GM19467 (cell line): ENCODE results near the gene GTF2I.
"Not testable (repeated sequence)": the region's sequence is repeated elsewhere in the genome, so short reads cannot be mapped to it uniquely, and the experiment has no call there.

Experiments used
- ATAC-seq: cut with Tn5 transposase; IDR thresholded peaks from one replicate; pipeline ENCODE4 v1.9.1; 2021; ENCODE audit warnings: mild to moderate bottlenecking, moderate library complexity; ENCODE audit not compliant: unreplicated experiment

GTF2I gene

DNA sequence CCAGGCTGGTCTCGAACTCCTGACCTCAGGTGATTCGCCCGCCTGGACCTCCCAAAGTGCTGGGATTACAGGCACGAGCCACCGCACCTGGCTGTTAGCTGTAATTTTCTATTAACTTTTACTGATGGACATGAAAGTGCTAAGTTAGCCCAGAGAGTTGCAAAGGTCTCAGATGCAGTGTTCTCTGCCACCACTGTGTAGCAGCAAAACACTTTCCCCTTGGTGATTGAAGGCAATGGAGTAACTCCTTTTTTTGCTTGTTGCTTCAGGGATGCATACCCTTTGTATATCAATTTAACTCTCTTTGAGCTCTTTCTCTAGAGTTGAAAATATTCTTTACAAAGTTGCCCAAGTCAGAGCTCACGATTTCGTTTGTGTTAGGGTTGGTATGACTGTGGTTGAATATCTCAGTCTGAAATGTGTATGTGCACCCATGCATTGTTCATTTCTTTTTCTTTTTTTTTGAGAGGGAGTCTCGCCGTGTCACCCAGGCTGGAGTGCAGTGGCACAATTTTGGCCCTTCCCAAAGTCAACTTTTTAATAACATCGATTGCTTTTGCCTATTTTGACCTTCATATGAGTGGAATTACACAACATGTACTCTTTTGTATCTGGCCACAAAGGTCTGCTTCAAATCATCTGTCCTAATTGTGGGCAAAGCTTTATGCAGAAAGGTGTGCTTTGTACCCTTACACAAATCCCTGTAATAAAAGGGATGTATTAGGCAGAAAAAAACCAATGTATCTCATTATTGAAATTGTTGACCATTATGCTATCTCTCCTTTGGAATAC lies 52.6 kb downstream of the GTF2I start:
- no peak for ATAC-seq

DNA sequence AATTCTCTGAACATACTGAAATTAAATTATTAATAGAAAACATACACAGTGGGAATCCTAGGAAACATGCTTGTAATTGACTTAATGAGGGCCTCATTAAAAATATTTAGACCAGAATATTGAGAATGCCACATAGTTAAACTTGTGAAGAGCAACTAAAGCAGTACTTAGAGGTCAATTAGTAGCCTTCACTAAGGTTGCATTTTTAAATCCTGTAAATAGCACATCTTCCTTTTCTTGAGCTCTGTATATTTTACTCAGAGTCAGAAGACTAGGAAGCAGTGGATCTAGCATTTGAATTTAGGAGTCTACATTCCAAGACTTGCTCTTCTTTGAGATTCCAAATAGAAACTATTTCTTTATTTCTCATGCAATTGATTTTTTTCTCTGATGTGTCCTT lies 56.0 kb downstream of the GTF2I start:
- ATAC-seq, result no peak

DNA sequence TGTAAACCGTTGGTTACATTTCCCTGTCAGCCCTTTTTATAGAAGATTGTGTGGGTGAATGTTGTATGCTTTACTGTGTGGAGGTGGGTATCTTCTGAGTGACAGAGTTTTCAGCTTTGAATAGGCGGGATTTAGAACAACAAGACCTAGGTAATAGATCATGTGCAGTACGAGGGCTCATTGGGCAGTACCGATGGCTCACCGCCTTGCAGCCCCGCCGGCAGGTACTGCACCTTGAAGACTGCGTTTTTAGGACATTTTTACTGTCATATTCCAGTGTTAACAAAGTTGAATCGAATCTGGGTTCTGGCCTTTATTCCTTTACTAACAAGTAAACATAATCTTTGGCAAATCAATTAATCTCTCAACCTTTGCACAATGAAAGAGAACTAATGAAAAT lies 60.4 kb downstream of the GTF2I start:
- no peak for ATAC-seq

DNA sequence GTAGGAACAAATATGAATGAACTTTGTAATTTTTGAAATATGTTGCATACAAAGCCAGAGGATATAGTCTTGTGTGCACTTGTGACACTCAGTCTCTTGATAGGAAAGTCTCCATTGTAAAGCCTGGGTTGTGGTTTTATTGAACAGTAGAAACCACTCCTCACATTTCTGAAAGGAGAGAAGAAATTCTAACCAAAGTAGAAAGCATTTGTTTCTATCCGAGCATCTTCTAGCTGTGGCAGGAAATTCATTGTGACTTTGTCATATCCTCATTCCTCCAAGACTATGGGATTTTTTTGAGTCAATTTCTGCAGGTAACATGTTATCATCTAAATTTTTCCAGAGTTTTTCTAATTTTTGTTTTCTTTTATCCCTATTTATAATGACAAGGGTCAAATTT lies 60.8 kb downstream of the GTF2I start:
- ATAC-seq, result no peak

DNA sequence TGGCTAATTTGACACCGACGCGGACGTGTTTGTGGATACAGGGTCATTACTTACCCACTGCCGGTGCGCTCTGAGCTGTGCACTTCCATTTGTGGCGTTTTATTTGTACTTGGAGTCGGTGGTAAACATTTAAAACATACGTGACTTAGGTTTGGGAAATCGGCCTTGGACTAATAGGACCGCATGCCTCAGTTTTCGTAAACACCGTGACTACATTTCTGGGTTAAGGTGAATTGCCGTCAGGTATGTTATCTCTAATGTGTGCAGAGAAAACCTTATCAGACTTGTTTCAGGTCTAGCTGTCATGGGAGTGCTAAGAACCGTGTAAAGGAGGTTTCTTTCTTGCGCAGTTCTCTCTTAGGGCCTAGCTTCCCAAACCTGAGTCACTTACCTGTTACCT lies 64.6 kb downstream of the GTF2I start:
- no peak for ATAC-seq

DNA sequence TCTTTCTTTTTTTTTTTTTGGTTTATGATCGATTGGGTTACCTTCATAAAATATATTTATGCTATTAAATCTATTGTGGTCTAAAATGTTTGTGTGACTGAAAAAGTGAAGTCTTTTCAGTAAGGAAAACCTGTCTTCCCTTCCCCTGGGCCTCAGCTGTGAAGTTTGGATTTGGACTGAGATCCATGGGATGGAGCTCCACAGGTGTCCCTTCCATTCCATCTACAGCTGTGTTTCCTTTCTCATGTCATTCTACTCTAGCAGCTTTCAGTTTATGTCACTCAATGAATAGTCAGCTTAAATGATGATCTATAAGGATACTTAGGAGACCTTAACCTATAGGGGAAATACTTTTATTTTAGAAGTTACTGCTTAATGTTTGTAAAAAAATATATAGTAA lies 68.3 kb downstream of the GTF2I start:
- ATAC-seq, result no peak

DNA sequence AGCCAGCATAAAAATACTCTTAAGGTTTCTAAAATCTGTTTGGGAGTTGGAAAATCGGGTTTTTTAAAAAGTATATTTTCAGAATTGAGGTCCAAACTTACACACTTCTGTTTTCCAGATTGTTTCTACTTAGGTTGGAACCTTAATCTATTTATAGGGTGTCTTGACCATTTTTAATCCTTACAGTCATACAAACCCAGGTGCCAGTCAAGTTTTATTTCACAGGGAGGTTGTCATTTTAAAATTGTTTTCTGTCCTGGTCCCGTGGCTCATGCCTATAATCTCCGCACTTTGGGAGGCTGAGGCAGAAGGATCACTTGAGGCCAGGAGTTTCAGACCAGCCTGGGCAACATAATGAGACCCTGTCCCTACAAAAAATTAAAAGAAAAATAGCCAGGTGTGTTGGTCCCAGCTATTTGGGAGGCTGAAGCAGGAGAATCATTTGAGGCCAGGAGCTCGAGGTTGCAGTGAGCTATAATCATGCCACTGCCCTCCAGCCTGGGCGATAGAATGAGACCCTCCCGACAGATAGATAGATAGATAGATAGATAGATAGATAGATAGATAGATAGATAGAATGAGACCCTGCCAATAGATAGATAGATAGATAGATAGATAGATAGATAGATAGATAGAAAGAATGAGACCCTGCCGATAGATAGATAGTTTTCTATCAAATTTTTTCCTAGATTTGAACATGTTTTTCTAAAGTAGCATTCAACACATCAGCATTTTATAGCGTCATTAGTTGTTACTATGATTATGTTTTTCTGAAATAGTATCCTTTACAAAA lies 69.0 kb downstream of the GTF2I start:
- ATAC-seq, result no peak

DNA sequence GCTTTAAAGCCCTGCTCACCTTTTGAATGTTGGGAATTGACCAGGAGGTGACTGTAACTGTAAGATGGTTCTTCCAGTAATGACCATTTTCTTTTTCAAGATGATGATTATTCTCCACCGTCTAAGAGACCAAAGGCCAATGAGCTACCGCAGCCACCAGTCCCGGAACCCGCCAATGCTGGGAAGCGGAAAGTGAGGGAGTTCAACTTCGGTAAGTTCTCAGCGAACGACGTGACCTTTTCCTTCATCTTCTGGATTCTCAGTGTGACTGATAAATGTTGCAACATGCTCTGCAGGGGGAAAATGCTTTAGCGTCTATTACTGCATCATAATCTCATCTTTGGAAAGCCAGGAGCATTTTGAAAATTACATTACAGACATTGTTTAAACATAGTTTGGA lies 71.2 kb downstream of the GTF2I start:
- ATAC-seq, result not testable (repeated sequence)

DNA sequence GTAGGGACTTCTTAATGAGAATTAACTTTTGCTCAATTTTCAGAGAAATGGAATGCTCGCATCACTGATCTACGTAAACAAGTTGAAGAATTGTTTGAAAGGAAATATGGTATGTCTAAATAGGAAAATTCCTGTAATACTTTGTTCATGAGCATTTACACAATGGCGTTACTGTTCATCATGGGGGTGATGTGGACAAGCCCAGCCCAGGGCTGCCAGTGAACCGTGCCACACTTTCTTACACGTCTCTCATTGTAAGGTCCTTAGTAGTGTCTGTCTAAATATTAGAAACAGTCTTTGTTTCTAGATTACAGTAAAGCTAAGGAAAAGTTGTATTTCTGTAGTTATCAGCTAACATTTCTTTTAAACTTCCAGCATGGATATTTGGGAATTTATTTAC lies 72.7 kb downstream of the GTF2I start:
- not testable (repeated sequence) for ATAC-seq

DNA sequence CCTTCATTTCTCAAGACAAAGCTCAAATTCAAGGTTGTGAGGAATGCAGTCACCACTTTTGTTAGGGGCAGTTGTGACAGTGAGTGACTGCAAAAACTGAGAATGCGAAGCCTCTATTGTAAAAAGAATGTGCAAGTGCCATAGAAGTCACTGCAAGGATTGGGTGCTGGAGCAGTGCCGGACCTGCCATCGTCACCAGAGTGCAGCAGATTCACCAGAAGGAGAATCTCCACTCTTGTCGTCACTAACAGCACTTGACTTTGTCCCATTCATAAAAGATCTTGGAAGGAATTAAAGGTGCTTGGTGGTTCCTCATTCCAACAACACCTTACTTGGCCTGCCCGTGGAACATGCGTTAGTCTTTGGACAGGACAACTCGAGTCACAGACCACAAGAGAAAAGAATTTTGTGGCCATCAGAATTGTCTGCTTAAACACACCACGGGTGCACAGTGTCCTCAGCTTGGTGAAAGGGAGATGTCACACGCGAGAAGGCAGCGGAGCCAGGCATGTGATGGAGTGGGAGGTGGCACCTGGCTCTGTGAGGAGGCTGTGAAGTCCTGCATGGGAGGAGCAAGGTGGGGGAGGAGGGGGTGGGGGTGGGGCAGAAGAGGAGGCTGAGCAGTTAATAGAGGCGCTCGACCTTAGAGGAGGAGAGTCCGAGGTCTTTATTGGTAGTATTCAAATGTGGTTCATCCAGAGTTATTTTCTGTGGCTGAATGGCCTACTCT lies 82.6 kb downstream of the GTF2I start:
- not testable (repeated sequence) for ATAC-seq

DNA sequence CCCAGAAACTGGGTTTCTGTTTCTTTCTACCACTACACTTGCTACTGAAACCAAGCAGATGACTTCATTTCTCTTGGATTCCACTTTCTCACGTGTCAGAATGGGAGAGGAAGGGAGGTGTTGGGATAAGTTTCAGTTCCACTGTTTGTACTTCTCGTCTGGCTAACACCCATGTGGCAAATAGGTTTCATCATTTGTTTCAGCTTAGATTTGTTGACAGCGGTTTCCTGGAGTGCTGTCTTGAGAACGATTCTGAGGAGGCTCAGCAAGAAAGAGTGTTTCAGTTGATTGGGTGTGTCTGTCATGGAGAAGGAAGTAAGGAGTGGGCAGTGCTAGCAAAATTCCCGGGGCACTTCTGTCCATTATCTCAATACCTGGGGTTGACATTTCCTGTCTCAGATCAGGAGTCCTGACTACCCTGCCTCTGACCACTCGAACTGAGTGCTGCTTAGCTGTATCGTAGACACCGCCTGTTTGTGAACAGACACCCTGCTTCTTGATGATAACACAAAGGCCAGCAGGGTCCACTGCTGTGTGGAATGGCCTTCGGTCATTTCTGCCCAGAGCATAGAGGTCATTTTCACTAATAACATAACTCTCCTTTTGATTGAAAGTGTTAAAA lies 86.5 kb downstream of the GTF2I start:
- ATAC-seq, result not testable (repeated sequence)

DNA sequence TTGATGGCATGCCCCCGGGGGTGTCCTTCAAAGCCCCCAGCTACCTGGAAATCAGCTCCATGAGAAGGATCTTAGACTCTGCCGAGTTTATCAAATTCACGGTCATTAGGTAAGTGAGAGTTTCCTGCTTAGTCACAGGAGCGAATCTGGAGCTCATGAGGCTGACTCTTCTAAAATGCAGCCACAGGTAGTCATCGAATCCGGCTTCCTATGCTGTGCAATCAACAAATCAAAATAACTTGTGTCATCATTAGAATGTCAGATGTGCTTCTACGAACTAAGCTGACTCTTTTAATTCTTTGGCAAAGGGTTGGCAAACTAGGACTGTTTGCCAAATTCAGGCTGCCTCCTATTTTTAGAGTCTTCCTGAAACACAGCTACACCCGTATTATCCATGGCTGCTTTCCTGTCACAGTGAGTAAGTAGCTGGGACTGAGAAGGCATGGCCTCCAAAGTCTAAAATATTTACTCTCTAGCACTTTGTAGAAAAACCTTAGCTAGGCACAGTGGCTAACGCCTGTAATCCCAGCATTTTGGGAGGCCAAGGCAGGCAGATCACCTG lies 96.5 kb downstream of the GTF2I start:
- ATAC-seq, result not testable (repeated sequence)

DNA sequence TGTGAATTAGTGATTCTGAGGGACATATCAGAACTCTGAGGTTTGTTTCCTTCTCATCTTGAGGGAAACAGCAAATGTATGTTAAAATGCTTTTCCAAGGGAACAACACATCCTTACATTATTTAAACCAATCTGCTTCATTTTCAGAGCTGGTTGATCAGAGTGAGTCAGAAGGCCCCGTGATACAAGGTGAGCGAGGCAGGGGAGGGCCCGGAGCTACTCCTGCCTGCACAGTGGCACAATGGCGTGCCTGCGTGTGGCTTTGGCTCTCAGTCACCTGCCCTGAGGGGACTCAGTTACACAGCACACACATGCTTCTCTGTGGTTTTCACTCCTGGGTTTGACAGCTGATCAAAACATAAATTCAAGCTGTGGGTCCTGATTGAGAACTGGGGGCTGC lies 99.2 kb downstream of the GTF2I start:
- ATAC-seq, result not testable (repeated sequence)

DNA sequence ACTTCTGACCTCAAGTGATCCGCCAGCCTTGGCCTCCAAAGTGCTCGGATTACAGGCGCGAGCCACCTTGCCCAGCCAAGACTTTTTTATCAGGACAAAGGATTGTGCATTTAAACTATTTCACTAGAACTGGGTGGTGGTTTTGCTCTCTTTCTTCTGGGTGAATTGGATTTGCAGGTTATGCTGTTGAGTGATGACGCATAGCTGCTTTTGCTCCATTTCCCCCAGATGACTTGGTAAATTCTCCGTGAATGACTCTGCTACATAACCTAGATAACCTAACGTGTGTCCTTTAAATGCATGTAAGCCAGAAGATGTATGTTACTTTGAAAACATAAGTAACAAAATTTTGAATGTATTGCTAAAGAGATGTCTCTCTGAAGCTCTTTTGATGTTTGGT lies 100.8 kb downstream of the GTF2I start:
- not testable (repeated sequence) for ATAC-seq

DNA sequence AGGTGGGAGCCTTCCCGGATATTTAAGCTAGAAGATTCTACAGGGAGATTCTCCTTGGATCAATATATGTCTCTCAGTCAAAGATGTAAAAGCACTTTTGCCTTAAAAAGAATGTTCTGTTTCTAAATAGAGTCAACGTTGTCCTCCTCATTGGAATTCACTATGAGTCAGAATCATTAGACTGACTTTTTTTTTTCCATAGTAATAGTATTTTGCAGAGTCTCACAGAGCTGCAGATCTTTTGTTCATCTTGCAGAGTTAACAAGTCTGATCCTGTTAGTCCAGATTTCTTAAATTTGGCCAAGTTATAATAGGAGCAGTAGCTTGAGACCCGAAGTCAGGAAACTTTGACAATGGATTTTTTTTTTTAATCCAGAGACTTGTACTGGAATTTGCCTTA lies 101.5 kb downstream of the GTF2I start:
- ATAC-seq, result not testable (repeated sequence)

DNA sequence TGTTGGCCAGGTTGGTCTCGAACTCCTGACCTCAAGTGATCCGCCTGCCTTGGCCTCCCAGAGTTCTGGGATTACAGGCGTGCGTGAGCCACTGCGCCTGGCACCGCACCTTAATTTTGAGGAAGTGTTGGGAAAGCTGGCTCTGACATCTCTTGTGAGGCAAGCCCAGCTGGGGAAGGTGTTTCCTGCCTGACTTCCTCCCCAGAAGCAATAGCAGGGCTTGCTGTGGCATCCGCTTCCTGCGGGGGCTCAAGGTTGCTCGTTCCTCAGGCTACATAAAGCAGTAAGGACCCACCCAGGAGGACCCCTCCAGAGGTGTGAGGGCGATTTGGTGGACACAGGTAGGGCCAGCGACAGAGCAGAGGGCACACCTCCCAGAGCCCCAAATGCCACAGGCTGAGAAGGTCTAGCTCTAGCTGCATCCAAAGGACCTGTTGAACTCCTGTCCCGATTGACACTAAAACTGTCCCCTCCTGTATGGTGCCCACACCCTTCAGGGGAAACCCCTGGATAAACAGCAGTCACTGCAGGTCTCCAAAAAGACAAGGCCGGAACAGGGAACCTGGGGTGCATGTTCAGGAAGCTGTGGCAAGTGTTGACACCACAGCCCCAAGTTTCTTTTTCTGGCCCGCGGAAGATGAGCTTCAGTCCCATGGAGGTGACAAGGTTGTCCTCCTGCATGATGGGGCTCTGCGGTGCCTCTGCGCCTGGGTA lies 107.8 kb downstream of the GTF2I start:
- ATAC-seq, result peak; percentile 29

DNA sequence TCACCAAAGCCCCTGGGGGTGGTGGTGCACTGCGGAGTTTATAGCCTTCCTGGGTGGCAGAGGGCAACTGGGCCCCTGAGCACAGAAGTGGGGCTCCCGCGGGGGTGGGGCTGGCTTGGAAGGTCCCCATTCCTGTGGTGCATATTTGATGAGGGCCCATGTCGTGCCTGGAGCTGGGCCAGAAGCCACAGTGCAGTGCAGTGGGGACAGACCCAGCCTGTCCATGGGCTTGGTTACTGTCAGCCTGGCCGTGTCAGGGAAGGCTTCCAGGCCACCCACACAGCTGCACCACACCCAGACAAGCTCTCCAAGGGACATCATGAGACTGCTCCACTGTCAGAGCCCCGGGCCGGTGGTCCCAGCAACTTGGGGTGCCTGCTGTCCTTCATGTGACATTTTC lies 109.0 kb downstream of the GTF2I start:
- ATAC-seq, result not testable (repeated sequence)

DNA sequence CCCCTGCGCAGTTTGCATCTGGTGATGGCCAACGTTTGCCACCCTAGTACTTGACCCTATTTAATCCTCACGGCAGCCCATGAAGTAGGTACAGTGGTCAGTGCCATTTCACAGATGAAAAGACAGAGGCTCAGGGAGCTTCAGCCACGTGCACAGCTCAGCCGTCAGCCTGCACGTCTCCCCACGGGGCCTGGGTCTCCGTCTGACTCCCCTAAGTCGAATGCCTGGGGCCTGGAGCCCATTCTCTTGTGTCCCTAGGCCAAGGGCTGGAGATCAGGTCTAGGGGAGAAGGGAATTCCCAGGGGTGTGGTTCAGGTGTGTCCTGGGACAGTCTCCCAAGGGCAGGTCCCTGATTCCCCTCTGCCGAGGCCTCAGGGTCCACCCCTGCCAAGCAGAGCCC lies 109.5 kb downstream of the GTF2I start:
- ATAC-seq, result not testable (repeated sequence)

DNA sequence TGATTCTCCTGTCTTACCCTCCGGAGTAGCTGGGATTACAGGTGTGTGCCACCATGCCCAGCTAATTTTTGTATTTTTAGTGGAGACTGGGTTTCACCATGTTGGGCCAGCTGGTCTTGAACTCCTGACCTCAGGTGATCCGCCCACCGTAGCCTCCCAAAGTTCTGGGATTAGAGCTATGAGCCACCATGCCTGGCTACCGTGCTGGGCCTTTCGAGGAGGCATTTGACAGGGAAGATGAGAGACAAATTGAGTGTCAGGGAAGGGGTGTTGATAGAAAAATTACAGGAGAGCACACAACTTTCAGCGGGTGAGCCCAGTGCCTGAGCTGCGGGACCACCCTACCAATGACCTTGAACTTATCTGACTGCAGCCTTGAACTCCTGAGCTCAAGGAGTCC lies 112.5 kb downstream of the GTF2I start:
- ATAC-seq, result not testable (repeated sequence)

DNA sequence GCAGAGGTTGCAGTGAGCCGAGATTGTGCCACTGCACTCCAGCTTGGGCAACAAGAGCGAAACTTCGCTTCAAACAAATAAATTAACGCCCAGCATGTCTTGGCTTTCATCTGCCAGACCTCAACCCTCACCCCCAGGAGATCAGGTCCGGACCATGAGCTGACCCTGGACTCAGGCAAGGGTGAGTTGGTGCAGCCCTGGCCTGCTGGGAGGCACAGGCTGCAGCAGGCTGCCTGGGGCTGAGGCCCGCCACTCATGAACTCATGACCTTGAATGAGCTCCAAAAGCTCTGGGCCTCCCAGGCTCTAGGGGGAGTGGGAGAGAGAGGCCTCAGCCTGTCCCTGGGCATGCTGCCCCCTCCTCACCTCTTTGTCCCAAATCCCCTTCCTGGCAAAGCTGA lies 114.6 kb downstream of the GTF2I start:
- not testable (repeated sequence) for ATAC-seq
